Activated CD4-positive, alpha-beta T cell treated with anti-CD3 and anti-CD28 coated beads, Interleukin-2, amount 50 U/mL, for 48 hours (primary cell): Measurements from ENCODE around the gene KLHL35.

Source experiments
- DNase-seq, 2 experiments: peaks; one replicate each; pipeline ENCODE4 v3.0.0-alpha.2; 2020

KLHL35 gene

DNA sequence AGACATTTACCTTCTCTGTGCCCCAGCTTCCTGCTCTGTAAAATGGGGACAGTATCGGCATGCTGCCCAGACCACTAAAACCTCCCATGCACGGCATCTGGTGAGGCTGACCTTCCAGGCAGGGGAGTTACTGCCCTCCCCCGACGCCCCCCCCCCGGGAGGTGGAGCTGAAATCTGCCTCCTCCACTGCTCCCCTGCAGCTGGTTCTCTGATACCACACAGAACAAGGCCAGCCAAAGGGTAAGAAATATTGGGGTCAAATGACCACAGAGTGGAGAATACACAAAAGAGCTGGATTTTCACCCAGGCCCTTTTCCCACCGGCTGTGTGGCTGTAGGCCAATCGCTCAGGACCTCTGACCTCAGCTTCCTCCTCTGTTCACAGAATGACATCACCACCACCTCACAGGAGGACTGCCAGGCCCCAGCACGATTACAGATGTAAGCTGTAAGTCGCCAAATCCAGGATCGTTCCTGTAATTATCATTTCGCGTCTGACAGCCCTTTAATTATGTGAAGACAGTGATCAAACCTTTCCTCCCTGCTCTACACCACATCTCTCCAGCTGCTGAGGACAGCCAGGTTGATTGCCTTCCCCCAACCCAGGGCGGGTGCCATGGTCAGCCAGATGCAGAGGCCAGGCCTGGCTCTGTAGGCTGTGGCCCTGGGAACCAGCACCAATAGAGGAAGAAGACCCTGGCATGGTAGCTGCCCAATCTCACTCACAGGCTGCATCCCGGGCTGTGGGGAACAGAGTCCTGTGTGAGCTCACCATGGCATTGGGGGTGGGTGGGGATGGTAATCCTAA lies 35.7 kb upstream of the KLHL35 start:
- DNase-seq, result no peak

DNA sequence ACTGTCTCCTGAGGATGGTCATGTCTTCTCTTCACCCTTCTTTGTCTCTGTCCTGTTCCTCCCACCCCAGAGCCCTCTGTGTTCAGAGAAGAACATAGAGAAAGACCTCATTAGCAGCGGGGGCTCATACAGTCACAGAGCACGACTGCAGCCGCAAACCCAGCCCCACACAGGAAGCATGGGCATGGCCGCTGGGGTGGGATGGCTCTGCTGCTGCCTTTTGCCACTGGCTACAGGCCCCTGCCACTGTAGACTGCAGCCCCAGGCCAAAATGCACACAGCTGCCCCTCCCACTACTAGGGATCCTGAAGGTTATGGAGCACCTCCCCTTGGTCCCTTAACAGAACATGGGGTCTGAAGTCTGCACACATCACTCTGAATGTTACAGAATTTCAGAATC lies 34.9 kb upstream of the KLHL35 start:
- no peak for DNase-seq

DNA sequence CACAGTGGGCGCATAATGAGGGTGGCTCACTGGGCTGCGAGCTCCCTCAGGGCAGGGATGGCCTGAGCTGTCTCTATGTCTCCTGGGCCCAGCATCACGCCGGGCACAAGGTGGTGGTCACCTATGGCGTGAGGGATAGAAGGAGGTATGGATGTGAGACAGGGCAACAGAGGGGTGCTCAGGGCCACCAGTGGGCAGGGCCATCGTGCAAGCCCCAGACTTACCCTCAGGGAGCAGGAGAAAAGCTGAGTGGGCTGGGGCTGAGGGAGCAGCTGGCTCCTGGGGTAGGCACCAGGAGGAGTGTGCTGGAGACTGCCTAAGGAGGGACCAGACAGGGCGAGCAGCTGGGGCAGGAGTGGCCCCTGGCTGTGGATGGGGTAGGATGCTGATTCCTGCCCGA lies 34.3 kb upstream of the KLHL35 start:
- DNase-seq, result no peak

DNA sequence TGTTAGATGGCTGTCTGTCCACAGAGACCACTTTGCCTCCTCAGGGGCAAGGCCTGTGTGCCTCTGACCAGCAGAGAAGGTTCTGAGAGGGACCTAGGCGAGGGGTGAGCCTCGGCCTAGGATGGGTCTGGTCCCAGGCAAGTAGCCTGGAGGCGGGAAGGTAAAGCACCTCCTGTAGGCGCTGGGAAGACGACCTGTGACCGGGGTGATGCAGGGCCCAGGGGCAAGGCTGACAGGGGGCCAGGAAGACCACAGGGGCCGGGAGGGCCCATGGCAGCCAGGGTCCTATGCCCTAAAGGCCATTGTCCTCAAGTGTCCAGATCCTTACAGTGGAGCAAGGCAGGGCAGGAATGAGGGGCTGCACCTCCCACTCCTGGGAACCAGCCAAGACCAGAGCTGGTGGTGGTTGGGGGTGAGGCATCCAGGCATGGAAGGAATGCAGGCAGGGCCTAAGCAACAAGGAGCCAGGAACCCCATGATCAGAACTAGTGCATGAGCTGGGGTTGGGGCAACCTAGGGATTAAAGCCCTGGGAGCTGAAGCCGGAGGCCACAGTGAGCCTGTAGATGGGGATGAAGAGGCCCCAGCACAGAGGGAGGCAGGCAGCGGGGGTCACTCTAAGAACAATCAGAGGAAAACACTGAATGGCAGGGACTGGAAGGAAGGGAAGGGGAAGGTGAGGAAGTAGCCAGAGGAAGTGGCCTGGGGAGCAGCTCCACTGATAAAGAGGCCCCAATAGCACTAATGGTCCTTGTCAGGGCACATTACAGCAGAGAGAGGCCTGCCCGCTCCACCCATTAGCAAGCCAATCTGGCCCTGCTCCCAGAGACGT lies 32.9 kb upstream of the KLHL35 start:
- no peak for DNase-seq

DNA sequence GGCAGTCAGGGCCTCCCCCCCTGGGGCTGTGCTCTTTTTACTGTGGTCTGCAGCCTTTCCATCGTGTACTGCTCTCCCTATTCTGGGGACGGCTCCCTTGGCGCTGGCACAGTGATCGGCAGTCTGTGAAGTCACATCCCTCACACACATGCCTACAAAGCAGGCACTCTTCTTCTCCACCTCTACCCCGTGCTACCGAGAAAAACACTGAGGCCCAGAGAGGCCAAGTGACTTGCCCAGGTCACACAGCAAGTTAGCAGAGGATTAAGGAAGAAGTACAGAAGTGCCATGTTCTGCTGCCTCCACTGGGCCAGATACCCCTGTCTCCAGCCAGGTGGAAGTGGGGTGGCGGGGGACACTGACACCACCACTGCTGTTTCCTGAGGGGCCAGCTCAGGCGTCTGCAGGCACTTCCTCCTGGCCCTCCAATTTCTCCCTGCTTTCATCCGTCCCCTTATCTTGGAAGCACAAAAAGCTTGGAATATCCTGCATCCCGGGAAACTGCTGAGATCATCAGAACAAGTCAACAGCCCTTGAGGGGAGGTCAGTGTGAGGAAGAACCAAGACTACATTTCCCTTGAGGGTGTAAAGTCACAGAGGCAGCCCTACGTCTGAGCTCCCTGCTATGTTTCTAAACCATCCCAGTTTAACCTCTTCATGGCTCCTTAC lies 30.2 kb upstream of the KLHL35 start:
- DNase-seq, result no peak

DNA sequence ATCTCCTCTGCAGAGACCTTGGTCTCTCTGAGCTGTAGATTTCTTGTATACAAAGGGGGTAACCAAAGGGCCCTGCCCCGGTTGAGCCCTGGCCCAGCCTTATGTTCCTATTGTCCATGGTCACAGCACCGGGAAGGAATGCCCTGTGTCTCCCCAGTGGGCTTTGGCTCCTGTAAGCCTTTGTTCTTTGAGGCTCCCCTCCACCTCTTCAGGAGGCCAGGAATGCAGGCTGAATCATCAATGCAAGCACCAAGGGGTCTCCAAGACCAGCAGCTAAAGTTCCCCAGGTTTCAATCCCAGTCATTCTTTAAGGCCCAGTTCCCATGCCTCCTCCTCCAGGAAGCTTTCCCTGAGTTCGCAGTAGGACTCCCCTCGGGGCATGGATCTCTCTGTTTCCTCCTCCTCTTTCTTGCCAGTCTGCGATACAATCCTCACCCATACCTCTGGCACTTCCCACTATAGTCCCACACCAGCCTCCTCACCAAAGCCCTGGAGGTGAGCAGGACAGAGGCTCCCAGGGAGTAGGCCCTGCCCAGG lies 29.2 kb upstream of the KLHL35 start:
- no peak for DNase-seq

DNA sequence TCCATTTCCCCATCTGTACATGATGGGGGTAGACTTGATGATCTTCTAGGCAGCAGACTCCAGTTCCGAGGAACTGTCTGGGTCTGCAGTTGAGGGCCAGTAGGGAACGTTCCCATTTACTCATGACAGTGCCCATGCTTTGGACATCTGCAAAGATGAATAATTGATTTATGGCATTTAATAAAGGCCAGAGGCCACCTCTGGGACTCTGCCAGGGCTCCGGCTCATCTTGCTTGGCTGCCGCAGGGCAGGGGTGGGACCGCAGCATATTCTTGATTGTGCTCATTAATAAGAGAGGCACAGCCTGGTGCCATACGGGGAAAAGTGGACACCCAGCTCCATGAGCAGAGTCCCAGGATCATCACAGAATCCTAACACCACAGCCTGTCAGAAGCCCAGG lies 28.1 kb upstream of the KLHL35 start:
- no peak for DNase-seq

DNA sequence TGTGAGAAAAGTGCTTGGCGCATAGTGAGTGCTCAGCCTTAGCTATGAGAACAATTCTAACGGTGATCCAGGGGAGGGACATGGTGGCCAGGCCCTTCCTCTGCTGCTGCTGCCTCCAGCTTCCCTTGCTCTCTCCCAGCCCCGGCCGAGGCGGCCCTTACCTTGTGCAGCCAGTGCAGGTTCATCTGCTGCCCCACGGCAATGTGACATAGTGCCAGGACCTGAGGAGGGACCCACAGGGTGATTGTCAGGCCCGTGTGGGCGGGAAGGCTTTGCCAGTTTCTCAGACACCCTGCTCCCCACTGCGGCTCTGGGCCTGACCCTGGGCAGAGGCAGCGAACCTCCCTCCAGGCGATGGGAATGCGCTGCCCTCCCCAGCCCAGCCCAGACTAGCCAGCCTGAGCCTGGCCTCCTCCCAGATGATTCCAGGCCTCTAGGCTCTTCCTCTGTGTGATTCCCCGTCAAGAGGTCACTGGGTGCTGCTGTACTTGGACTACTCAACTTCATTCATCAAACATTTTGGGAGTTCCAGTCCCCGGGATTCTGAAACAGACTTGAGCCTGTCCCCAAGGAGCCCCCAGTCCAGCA lies 23.7 kb upstream of the KLHL35 start:
- no peak for DNase-seq

DNA sequence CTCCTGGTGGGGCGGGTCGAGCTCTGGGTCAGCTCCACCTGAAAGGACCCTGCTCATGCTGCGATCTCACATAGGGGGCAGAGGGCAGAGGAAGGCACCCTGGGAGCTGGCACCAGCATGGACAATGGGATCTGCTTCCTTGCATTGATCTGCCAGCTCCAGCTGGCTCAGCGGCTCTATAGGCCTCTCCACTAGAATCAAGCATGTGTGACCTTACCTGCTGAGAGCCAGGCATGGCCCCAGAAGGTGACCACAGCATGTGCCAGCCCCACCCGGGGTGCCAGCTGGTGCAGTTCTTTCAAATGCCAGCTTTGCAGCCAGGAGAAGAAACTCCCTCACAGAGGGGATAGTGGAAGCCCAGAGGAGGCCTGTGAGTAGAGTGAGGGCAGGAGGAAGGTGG lies 22.0 kb upstream of the KLHL35 start:
- no peak for DNase-seq

DNA sequence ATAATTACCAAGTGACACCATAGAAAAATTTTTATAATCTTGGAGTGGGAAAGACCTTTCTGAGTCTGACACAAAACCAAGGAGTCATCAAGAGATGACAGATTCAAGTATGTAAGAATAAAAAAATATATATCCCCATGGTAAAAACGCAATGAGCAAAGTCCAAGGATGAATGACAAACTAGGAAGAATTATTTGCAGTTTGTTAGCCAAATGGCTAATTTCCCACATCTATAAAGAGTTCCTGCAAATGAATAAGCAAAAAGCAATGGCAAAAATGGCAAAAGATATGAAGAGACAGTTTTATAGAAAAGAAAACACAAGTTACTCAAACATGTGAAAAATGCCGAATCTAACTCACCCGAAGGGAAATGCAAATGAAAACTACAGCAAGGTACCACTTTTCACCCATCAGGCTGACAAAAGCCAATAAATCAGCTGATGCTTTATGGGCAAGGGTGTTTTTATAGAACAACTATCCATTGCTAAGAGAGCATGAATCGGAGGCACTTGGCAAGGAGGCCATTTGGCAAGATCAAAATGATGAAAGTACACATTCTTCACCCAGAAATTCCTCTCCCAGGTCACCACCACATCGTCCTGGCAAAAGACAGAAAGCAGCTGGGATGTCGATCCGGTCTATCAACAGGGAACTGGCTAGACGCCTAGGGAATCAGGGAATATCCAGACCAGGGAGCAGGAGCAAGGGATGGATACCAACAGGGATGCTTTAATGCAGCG lies 21.1 kb upstream of the KLHL35 start:
- no peak for DNase-seq

DNA sequence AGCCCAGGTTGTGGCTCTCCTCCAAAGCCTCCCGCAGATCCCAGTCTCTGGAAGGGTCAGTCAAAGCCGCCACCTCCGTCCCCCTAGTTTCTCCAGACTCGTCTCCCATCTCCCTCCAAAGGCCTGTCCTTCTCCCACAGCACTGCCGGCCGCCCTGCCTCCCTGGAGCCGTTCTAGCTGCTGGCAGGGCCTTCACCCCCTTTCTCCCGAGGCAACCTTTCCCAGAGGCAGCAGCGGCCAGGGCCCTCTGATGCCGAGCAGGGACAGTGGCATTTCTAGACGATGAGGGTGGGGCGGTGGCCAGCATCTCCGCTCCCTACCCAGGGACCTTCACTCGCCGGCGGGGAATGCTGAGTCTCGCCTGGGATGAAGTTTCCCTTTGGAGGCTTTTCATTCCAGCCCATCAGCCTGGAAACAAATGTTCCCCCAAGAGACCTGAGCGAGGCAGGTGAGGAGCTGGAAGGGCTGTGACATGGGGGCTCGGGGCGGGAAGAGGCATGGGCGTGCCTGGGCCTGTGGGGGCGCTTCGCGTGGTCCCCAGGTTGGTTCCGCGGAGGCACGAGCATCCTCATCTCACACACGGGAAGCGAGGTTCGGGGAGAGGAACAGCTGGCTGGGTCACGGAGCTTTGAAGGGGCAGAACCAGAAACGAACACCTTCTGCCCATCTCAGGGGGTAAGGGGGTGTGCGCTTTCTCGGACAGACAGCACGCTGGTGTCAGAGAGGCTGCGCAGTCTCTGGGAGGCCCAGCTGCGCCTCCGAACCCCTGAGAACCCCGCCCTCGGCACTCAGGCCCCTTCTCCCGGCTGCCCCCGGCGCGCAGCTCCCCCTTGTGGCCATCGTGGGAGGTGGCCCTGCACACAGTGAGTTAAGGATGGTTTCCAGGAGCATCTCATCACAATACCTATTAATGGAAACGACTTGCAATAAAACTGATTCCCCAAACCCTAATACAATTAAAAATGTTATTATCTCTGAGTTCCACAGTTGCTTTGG lies 18.1 kb upstream of the KLHL35 start:
- peak; percentile 51 to 57 for DNase-seq

DNA sequence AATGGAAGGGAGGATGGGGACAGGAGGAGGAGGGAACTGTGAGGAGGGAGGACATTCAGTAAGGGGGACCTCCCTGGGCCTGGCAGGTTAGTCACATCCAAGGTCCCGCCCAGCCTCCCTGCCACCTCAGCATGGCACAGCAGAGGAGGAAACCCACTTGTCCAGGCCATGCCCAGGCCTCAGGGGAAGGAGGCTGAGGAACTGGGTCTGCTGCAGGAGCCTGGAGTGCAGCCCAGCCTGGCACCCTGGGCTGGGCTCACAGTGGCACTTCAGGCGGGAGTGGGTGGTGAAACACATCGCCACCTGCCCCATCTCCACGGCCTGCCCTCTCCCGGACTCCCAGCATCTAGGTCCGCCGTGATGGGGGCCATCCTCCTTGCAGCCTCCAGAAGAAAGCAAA lies 17.2 kb upstream of the KLHL35 start:
- no peak for DNase-seq

DNA sequence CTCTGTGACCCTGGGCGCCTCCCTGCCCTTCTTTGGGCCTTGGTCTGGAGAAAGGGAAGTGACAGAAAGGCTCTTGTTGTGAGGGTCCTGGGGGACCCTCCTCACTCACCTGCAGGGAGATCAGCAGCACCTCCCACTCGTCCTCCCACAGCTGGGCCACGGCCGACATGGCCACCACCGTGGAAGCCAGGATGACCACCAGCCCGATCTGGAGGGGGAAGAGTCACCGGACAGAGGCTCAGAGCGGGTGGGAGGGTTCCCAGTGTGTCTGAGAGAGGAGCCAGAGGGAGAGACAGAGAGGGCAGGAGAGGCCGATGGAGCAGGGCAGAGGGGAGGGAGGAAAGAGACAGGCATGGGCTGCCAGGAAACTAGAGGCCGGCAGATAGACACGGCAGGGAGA lies 16.8 kb upstream of the KLHL35 start:
- no peak for DNase-seq

DNA sequence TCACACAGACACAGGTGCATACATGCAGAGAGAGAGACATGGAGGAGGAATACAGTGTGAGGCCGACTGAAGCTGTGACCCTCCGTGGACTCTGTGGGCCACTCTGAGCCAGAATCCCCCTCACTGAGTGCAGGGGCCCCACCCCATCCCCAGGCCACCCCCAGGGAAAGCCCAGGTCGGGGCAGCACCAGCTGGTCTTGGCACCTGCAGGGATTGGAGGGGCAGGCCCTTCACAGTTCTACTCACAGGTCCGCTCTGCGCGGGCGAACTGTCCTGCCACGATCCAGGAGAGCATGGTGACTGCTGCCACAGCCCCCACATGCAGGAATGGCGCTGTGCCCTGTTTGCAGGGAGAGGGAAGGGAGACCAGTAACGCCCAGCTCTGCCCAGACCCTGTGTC lies 16.3 kb upstream of the KLHL35 start:
- no peak for DNase-seq

DNA sequence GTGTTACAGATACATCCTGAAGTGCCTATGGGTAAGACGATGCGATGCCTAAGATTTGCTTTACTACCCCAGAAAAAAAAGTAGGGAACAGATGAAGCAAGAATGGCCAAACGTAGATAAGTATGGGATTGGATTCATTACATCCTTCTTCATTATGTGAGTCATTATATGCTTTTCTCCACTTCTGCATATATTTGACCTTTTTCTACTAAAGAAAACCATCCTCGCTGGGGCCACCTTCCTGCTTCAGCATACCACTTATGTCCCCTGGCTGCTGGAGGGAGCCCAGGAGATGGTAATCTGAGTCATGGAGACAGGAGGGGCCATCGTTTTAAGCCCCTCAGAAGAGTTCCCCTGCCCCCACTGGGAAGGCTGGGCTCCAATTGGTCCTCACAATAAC lies 14.4 kb upstream of the KLHL35 start:
- DNase-seq, result no peak

DNA sequence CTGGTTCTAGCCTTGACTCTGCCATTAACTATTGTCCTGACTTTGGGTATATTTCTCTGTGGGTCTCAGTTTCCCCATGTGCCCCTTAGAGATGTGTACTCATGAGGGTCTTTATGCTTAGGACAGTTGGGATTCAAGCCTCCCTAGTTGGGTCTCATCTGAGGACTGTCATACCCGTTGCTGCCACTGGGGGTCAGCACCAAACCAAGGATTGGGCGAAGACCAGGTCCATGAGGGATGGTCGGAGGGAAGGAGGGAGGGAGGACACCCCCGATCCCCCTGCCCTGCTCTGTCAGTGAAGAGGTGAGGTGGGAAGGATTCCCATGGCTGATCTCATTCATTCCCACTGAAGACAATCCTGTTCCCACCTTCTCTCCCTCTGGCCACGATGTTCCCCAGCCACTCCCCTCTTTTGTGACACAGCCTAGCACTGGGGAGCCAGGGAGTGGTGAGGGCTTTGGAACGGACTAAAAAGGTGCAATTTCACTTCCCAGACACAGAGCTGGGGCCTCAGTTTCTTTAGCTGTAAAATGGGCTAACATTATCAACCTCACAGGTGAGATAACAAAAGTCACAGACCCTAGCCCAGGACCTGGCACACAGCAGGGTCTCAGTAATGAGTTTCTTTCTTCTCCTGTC lies 12.4 kb upstream of the KLHL35 start:
- peak; percentile 81 to 83 for DNase-seq

DNA sequence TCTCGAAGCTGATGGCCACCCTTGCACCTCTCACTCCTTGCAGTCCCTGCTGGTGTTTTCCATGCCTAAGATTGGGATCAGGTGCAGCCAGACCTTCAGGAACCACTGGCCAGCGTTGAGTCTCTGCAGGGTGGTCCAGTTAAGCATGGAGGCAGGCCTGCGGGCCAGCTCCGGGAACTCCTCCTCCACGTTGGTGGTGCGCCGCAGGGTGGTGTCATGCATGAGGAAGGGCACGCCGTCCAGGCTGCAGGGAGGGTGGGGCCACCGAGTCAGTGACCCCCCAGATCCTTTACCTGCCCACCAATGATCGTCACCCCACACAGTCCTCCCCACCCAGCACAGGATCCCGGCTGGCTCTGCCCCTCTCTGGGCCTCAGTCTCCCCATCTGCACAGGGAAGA lies 10.0 kb upstream of the KLHL35 start:
- DNase-seq, result no peak

DNA sequence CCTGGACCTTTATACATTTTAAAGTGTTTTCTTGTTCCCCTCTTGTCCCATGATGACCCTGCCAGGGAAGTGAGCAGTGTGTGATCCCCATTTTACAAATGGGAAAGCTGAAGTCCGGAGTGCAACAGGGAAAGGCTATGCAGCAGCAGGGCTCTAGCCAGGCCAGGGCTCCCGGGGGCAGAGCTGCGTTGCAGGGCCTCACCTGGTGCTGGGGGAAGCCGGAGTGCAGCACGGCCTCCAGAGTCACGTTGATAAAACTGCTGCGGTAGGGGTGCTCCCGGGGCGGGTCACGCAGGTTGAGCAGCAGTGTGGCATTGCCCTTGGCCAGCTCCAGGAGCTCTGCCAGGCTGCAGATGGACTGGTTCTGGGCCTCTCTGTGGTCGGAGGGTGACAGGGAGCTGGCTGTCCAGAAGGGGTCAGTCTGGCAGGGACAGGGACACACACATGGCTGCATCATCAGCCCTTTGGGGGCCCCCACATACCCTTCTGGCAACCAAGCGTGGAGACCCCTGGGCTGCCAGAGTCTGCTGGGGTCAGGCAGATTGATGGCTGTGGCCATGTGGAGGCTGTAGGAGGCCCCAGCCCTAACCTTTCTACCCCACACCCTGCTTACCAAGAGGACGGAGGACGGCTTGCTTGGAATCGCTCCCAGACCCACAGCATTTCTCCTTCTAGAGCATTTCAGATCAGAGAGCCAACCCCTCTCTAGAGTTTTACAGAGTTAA lies 9.3 kb upstream of the KLHL35 start:
- DNase-seq, result no peak

DNA sequence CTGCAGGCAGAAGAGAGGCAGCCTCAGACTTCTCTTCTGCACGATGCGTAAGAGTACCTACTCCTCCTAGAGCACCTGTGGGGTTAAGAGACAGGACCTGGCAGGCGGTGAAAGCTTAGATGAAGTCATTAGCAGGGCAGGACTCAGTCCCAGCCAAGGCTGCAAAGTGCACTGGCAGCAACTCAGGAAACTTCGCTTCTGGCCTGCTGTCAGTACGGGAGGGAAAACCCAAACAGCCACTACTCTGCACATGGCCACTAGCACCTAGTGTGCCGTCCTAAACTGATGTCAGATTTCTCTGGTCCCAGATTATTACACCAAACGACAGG lies 8.8 kb upstream of the KLHL35 start:
- DNase-seq, result no peak
